Liver (tissue), 3 donors: Measurements from ENCODE around the gene BARX2.

ENCODE experiments used
- HNF4A ChIP-seq, 2 donors: conservative IDR thresholded peaks; 2 replicates each; pipeline ENCODE4 v1.6.1; 2016; ENCODE audit warnings: antibody characterized with exemption in 2 of 2, mild to moderate bottlenecking in 2 of 2
- MAX ChIP-seq: IDR thresholded peaks from 2 replicates; pipeline ENCODE4 v1.6.1; 2016; ENCODE audit warnings: antibody characterized with exemption
- SP1 ChIP-seq: IDR thresholded peaks from 2 replicates; pipeline ENCODE4 v1.6.1; 2018; ENCODE audit warnings: antibody characterized with exemption, mild to moderate bottlenecking
- TAF1 ChIP-seq: conservative IDR thresholded peaks from 2 replicates; pipeline ENCODE4 v1.6.1; 2016; ENCODE audit warnings: antibody characterized with exemption, mild to moderate bottlenecking
- TF ChIP-seq, protein P1 (sequence below): fragments of 150-350 bp; IDR thresholded peaks from 2 replicates; pipeline ENCODE4 v1.5.1; 2017; ENCODE audit warnings: improper control_type of control experiment, low read depth, low read length; ENCODE audit not compliant: missing input control
- donor health status: healthy.
- donor health status: healthy.

DNA sequence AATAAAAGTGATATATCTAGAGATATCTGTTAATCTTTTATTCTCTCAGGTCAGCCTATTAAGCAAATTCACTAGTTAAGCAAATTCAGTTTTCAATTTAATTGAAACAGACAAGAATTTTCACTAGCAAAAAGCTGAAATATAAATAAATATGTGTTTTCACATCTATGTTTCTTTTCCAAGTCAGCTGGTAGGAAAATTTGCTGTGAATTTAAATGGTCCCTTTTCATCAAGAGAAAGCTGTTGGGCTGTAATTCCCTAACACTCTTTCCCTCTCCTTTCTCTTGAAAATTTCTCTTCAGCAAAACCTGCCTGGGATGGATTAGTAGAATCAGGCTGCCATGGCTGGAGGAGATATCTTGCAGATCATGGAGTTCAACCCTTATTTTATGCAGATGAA is 46.9 kb upstream of the BARX2 start:
- TF ChIP-seq, protein P1, sequence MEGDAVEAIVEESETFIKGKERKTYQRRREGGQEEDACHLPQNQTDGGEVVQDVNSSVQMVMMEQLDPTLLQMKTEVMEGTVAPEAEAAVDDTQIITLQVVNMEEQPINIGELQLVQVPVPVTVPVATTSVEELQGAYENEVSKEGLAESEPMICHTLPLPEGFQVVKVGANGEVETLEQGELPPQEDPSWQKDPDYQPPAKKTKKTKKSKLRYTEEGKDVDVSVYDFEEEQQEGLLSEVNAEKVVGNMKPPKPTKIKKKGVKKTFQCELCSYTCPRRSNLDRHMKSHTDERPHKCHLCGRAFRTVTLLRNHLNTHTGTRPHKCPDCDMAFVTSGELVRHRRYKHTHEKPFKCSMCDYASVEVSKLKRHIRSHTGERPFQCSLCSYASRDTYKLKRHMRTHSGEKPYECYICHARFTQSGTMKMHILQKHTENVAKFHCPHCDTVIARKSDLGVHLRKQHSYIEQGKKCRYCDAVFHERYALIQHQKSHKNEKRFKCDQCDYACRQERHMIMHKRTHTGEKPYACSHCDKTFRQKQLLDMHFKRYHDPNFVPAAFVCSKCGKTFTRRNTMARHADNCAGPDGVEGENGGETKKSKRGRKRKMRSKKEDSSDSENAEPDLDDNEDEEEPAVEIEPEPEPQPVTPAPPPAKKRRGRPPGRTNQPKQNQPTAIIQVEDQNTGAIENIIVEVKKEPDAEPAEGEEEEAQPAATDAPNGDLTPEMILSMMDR = no peak
- TF ChIP-seq SP1 = no peak
- no peak for TF ChIP-seq MAX
- no peak for TF ChIP-seq TAF1
- no peak for TF ChIP-seq HNF4A (conservative IDR thresholded peaks at IDR 0.05)
